Body of pancreas (tissue), 4 donors: Measurements from ENCODE around the gene UGT1A3. TPM values are rescaled to one million over a fixed set of nuclear protein-coding genes. Genes with fewer than 3 reads are reported as not detected.

Experiments
- ATAC-seq: fragments of 150-250 bp; one replicate; pipeline ENCODE4 v1.9.1; 2016
- DNase-seq, 4 donors: peaks; one replicate each; pipeline ENCODE4 v3.0.0-alpha.2; 2019
- H3K27ac ChIP-seq, 4 donors: fragments of 200-600 bp; sonication (generic); 1 replicate in 3 of 4; 2 replicates in 1 of 4; pipeline versions ENCODE4 v1.5.1 to v1.6.1; 2016 to 2019; ENCODE audit warnings: mild to moderate bottlenecking in 1 of 4, mixed read lengths in 1 of 4, moderate library complexity in 1 of 4
- H3K27me3 ChIP-seq, 2 donors: fragments of 200-600 bp; sonication (generic); one replicate each; pipeline ENCODE4 v1.6.0; 2016; ENCODE audit warnings: mild to moderate bottlenecking in 1 of 2
- H3K36me3 ChIP-seq, 2 donors: fragments of 200-600 bp; sonication (generic); replicated peaks in 1 of 2; 2 replicates each; pipeline ENCODE4 v1.5.1; 2016; ENCODE audit warnings: low read depth in 2 of 2; ENCODE audit not compliant: insufficient read depth in 1 of 2
- H3K4me1 ChIP-seq: fragments of 200-600 bp; sonication (generic); one replicate; pipeline ENCODE4 v1.6.0; 2016
- H3K4me3 ChIP-seq, 2 donors: fragments of 200-600 bp; sonication (generic); 1 replicate in 1 of 2; 2 replicates in 1 of 2; pipeline ENCODE4 v1.5.1; 2016 to 2019
- H3K9me3 ChIP-seq, 3 donors: fragments of 200-600 bp; sonication (generic); 1 replicate in 2 of 3; 2 replicates in 1 of 3; pipeline ENCODE4 v1.5.1; 2016
- CTCF ChIP-seq, 7 experiments: fragments of 450-650 bp in 4 of 7; fragments of 200-600 bp in 3 of 7; sonication (generic) in 3 of 7; IDR thresholded peaks; one replicate each; pipeline ENCODE4 v1.5.1; 2016 to 2019; ENCODE audit warnings: antibody characterized with exemption in 7 of 7
- POLR2A ChIP-seq, 3 donors: fragments of 450-650 bp; IDR thresholded peaks; one replicate each; pipeline ENCODE4 v1.6.1; 2016; ENCODE audit warnings: antibody characterized with exemption in 3 of 3, mild to moderate bottlenecking in 2 of 3
- WGBS, 2 donors: methylation state at CpG; one replicate each; pipeline ENCODE4 v1.1.5; 2017; 5-methylcytosine and 5-hydroxymethylcytosine counted together
- intact Hi-C: fragments of 100-400 bp; cut with DNase I; formaldehyde crosslinking; loops from one replicate; pipeline ENCODE4 v1.15.1; 2023
- total RNA-seq, 2 donors: library from RNA; depleted of rRNA; stranded (reverse); fragments of >200 nt; gene quantifications; one replicate each; pipeline ENCODE4 v1.1.0, GENCODE V29; 2016

The UGT1A3 gene
- total RNA-seq, 2 donors from 2014 or later = not detected

GRCh38 chr2:233769260-233769659 lies 40.4 kb downstream of the UGT1A3 start:
- 80% methylated on average over 9 of the region's 9 CpGs for WGBS, 2 donors
- Histone ChIP-seq H3K4me1 (no peaks in the 10 kb centered on the region), H3K36me3 (no peaks in the 10 kb centered on the region), H3K9me3 (no peaks in the 10 kb centered on the region), H3K4me3 (no peak overlapping the region), H3K27ac (no peak overlapping the region), H3K27me3 (no peaks in the 10 kb centered on the region)
- ATAC-seq = no peak
- TF ChIP-seq POLR2A (IDR thresholded peaks at IDR 0.05) (no peak), CTCF (IDR thresholded peaks at IDR 0.05) (no peak)
- intact Hi-C loops = no loop called here
- DNase-seq = no peak

- DNase-seq (no peak), ATAC-seq (no peak)
- 73 to 78% methylated on average over 16 of the region's 16 CpGs for WGBS, 2 donors
- peaks cover 0 to 14% (median 0%) of the 10 kb centered on the region in 3 donors for H3K9me3 ChIP-seq
- no peaks in the 10 kb centered on the region for H3K36me3 ChIP-seq
- intact Hi-C loops = no loop called here
- H3K27ac ChIP-seq = no peak overlapping the region
- no peaks in the 10 kb centered on the region for H3K27me3 ChIP-seq
- H3K4me3 ChIP-seq = no peak overlapping the region
- TF ChIP-seq CTCF (IDR thresholded peaks at IDR 0.05) = no peak
- no peak for TF ChIP-seq POLR2A (IDR thresholded peaks at IDR 0.05)
- no peaks in the 10 kb centered on the region for H3K4me1 ChIP-seq
Observed at GRCh38 chr2:233772153-233772552, 43.3 kb downstream of the UGT1A3 start.

- no peak for DNase-seq
- Histone ChIP-seq H3K27ac (no peak overlapping the region), H3K9me3 (peaks cover 0 to 19% (median 0%) of the 10 kb centered on the region in 3 donors), H3K4me3 (no peak overlapping the region), H3K27me3 (no peaks in the 10 kb centered on the region), H3K36me3 (no peaks in the 10 kb centered on the region), H3K4me1 (no peaks in the 10 kb centered on the region)
- TF ChIP-seq CTCF (IDR thresholded peaks at IDR 0.05) (no peak), POLR2A (IDR thresholded peaks at IDR 0.05) (no peak)
- no peak for ATAC-seq
- 40 to 49% methylated on average over 5 of the region's 5 CpGs for WGBS, 2 donors
- intact Hi-C loops = no loop called here
Observed at GRCh38 chr2:233772583-233772982, 43.7 kb downstream of the UGT1A3 start.

- 79 to 83% methylated on average over 5 of the region's 5 CpGs for WGBS, 2 donors
- TF ChIP-seq CTCF (IDR thresholded peaks at IDR 0.05) (no peak), POLR2A (IDR thresholded peaks at IDR 0.05) (no peak)
- intact Hi-C loops = no loop called here
- no peak overlapping the region for H3K4me3 ChIP-seq
- no peak overlapping the region for H3K27ac ChIP-seq
- no peaks in the 10 kb centered on the region for H3K36me3 ChIP-seq
- no peak for DNase-seq
- H3K4me1 ChIP-seq = no peaks in the 10 kb centered on the region
- H3K9me3 ChIP-seq = peaks cover 0 to 21% (median 0%) of the 10 kb centered on the region in 3 donors
- H3K27me3 ChIP-seq = no peaks in the 10 kb centered on the region
- ATAC-seq = no peak
Observed at GRCh38 chr2:233773854-233774253, 45.0 kb downstream of the UGT1A3 start.

GRCh38 chr2:233775414-233775813 lies 46.6 kb downstream of the UGT1A3 start:
- Histone ChIP-seq H3K9me3 (peaks cover 0 to 21% (median 0%) of the 10 kb centered on the region in 3 donors), H3K4me1 (no peaks in the 10 kb centered on the region), H3K4me3 (no peak overlapping the region), H3K27ac (no peak overlapping the region), H3K27me3 (no peaks in the 10 kb centered on the region), H3K36me3 (no peaks in the 10 kb centered on the region)
- TF ChIP-seq POLR2A (IDR thresholded peaks at IDR 0.05) = no peak
- no peak for TF ChIP-seq CTCF (IDR thresholded peaks at IDR 0.05)
- DNase-seq (no peak), ATAC-seq (no peak)
- WGBS, 2 donors = 87 to 89% methylated on average over 6 of the region's 6 CpGs
- intact Hi-C loops = no loop called here
